ENCODE measurements around the gene SLC12A8. TPM values are rescaled to one million over a fixed set of nuclear protein-coding genes. Genes with fewer than 3 reads are reported as not detected.

SLC12A8 gene
- 7.5 and 13.2 TPM in 2 replicates for polyA plus RNA-seq (2012; rRNA removed)
- 6.1 and 6.6 TPM in 2 replicates for polyA plus RNA-seq (2012; cell fraction: cytosol; rRNA removed)
- 23.0 and 26.6 TPM in 2 replicates for polyA plus RNA-seq (2012; cell fraction: nucleus; rRNA removed)

GRCh38 chr3:125212509-125213363 is at the start of gene SLC12A8:
Gene SLC12A8, minus strand, starts transcription at chr3:125212748. Its CDS starts 1,399 bp downstream, at chr3:125211349.
- peak within 1 kb of the TSS; percentile 50 for H2AFZ ChIP-seq (ENCODE audit: low read depth)
- no peak within 1 kb of the TSS; the same call in 1 of the 2 replicates for H3K4me2 ChIP-seq
- ChIA-PET POLR2A (no interaction called here), CTCF (no interaction called here)
- no peak for TF ChIP-seq POLR2AphosphoS5 (IDR thresholded peaks at IDR 0.05; ENCODE audit: low read depth, low read length)
- TF ChIP-seq CHD2 (IDR thresholded peaks at IDR 0.05; ENCODE audit: low read length, partially characterized antibody), result no peak
- no peak for TF ChIP-seq FOXJ3 (CRISPR knock-in tag; IDR thresholded peaks at IDR 0.05)
- TF ChIP-seq MAX (IDR thresholded peaks at IDR 0.05; ENCODE audit: low read depth), result no peak
- TF ChIP-seq REST (IDR thresholded peaks at IDR 0.05; ENCODE audit: low read depth, low read length), result no peak
- TF ChIP-seq SIN3A (IDR thresholded peaks at IDR 0.05; ENCODE audit: borderline replicate concordance, low read depth, low read length), result no peak
- no peak for TF ChIP-seq TCF12 (IDR thresholded peaks at IDR 0.05)
- TF ChIP-seq TAF1 (IDR thresholded peaks at IDR 0.05; ENCODE audit: borderline replicate concordance, low read depth, low read length), result no peak
- no peak for TF ChIP-seq RAD21 (IDR thresholded peaks at IDR 0.05; ENCODE audit: low read length)
- no peak for TF ChIP-seq USF1 (IDR thresholded peaks at IDR 0.05; ENCODE audit: borderline replicate concordance, low read depth)
- no peaks in the 10 kb centered on the region for H3K9me2 ChIP-seq
- 63% methylated on average over 14 of the region's 55 CpGs for WGBS (ENCODE audit: low lambda C conversion rate)
- no peaks in the 10 kb centered on the region for H3K27me3 ChIP-seq (ENCODE audit: insufficient read depth)
- no peaks in the 10 kb centered on the region for H3K36me3 ChIP-seq (replicated peaks in 1 of 2; ENCODE audit: control insufficient read depth in 1 of 2, insufficient read depth in 2 of 2, low read length in 1 of 2)
- peaks cover 8% of the 10 kb centered on the region for H3F3A ChIP-seq (replicated peaks; ENCODE audit: insufficient read depth)
- H3K79me2 ChIP-seq (ENCODE audit: insufficient read depth), result no peaks in the 10 kb centered on the region
- H3K9ac ChIP-seq, result no peak within 1 kb of the TSS
- peaks cover 2 to 13% of the 10 kb centered on the region in 2 experiments; a peak in 2 of 4 replicates for H3K4me1 ChIP-seq (ENCODE audit: control insufficient read depth in 1 of 2, insufficient read depth in 2 of 2, low read depth in 1 of 2, low read length in 1 of 2)
- H3K4me3 ChIP-seq (ENCODE audit: low read depth in 2 of 2, low read length in 1 of 2), result no peak within 1 kb of the TSS; a peak in 1 of 4 replicates
- no peaks in the 10 kb centered on the region for H4K20me1 ChIP-seq (ENCODE audit: insufficient read depth)
- no peaks in the 10 kb centered on the region for H3K9me3 ChIP-seq
- DNase-seq, result peak; percentile 69
- peak within 1 kb of the TSS in 1 of 2 experiments; percentile 73; a peak in 2 of 4 replicates for H3K27ac ChIP-seq (ENCODE audit: low read depth in 2 of 2, low read length in 1 of 2)

- TF ChIP-seq PBX3 (IDR thresholded peaks at IDR 0.05), result no peak
- no peak for TF ChIP-seq ELF1 (IDR thresholded peaks at IDR 0.05)
- TF ChIP-seq FOXM1 (IDR thresholded peaks at IDR 0.05; ENCODE audit: low read depth), result no peak
- no peak for TF ChIP-seq MAX (IDR thresholded peaks at IDR 0.05; ENCODE audit: low read depth)
- Histone ChIP-seq H4K20me1 (ENCODE audit: insufficient read depth) (no peaks in the 10 kb centered on the region), H3K9ac (no peak overlapping the region), H3K36me3 (replicated peaks in 1 of 2; ENCODE audit: control insufficient read depth in 1 of 2, insufficient read depth in 2 of 2, low read length in 1 of 2) (peaks cover 7 to 46% of the 10 kb centered on the region in 2 experiments), H3K27ac (ENCODE audit: low read depth in 2 of 2, low read length in 1 of 2) (no peak overlapping the region), H3K9me2 (no peaks in the 10 kb centered on the region), H3F3A (replicated peaks; ENCODE audit: insufficient read depth) (peaks cover 5% of the 10 kb centered on the region), H2AFZ (ENCODE audit: low read depth) (no peak overlapping the region), H3K4me3 (ENCODE audit: low read depth in 2 of 2, low read length in 1 of 2) (no peak overlapping the region), H3K9me3 (0 out of 2 replicates have a peak, but pooled peaks cover 6% of the 10 kb centered on the region), H3K79me2 (ENCODE audit: insufficient read depth) (peaks cover 17% of the 10 kb centered on the region; the same call in 1 of the 2 replicates), H3K4me2 (no peak overlapping the region), H3K4me1 (ENCODE audit: control insufficient read depth in 1 of 2, insufficient read depth in 2 of 2, low read depth in 1 of 2, low read length in 1 of 2) (no peaks in the 10 kb centered on the region; a peak in 1 of 4 replicates), H3K27me3 (ENCODE audit: insufficient read depth) (no peaks in the 10 kb centered on the region)
- no peak for DNase-seq
- WGBS (ENCODE audit: low lambda C conversion rate), result 100% methylated on average over 1 of the region's 1 CpG
- ChIA-PET CTCF (no interaction called here), POLR2A (no interaction called here)
These were observed 49.6 kb upstream of the SLC12A8 start for GRCh38 chr3:125262161-125262560.

Data from SK-N-SH (cell line).